ENCODE data around the gene NTRK3. TPM values are rescaled to one million over a fixed set of nuclear protein-coding genes. Genes with fewer than 3 reads are reported as not detected.

Gene NTRK3
- total and polyA plus RNA-seq, 10 donors: 0.33 to 6.6 (median 2.1) TPM

GRCh38 chr15:88161636-88162035, 94.9 kb downstream of the NTRK3 start:
- H3K36me3 ChIP-seq: no peaks in the 10 kb centered on the region
- intact Hi-C loops (cut with DNase I; ENCODE audit: low total_unique reads): no loop called here
- no peak overlapping the region for H3K27ac ChIP-seq
- H3K4me1 ChIP-seq: no peaks in the 10 kb centered on the region
- H3K4me3 ChIP-seq: no peak overlapping the region
- no peak for DNase-seq
- peaks cover 0 to 17% (median 0%) of the 10 kb centered on the region in 7 donors for H3K27me3 ChIP-seq (replicated peaks in 1 of 7)
- no peak for TF ChIP-seq CTCF (IDR thresholded peaks at IDR 0.05 in 8 of 11, conservative IDR thresholded peaks at IDR 0.05 in 3 of 11)
- no peak for TF ChIP-seq POLR2A (IDR thresholded peaks at IDR 0.05)
- TF ChIP-seq POLR2AphosphoS5 (IDR thresholded peaks at IDR 0.05): no peak
- H3K9me3 ChIP-seq: no peaks in the 10 kb centered on the region
- 59 to 93% (median 72%) methylated on average over 2 of the region's 2 CpGs for WGBS, 5 donors

- Histone ChIP-seq H3K27ac (no peak overlapping the region), H3K9me3 (no peaks in the 10 kb centered on the region), H3K27me3 (replicated peaks in 1 of 7) (peaks cover 0 to 1% (median 0%) of the 10 kb centered on the region in 7 donors), H3K4me1 (no peaks in the 10 kb centered on the region), H3K36me3 (no peaks in the 10 kb centered on the region), H3K4me3 (no peak overlapping the region)
- intact Hi-C loops (cut with DNase I; ENCODE audit: low total_unique reads): no loop called here
- no peak for DNase-seq
- no peak for TF ChIP-seq POLR2AphosphoS5 (IDR thresholded peaks at IDR 0.05)
- no peak for TF ChIP-seq CTCF (IDR thresholded peaks at IDR 0.05 in 8 of 11, conservative IDR thresholded peaks at IDR 0.05 in 3 of 11)
- TF ChIP-seq POLR2A (IDR thresholded peaks at IDR 0.05): no peak
- 43 to 66% (median 56%) methylated on average over 2 of the region's 2 CpGs for WGBS, 5 donors
Measured at GRCh38 chr15:88155310-88155709, 101.2 kb downstream of the NTRK3 start.

GRCh38 chr15:88152672-88153071, 103.9 kb downstream of the NTRK3 start:
- no peak for DNase-seq
- Histone ChIP-seq H3K27me3 (replicated peaks in 1 of 7) (no peaks in the 10 kb centered on the region), H3K36me3 (no peaks in the 10 kb centered on the region), H3K4me3 (no peak overlapping the region), H3K27ac (no peak overlapping the region), H3K4me1 (no peaks in the 10 kb centered on the region), H3K9me3 (no peaks in the 10 kb centered on the region)
- 44 to 68% (median 63%) methylated on average over 3 of the region's 3 CpGs for WGBS, 5 donors
- intact Hi-C loops (cut with DNase I; ENCODE audit: low total_unique reads): no loop called here
- TF ChIP-seq POLR2AphosphoS5 (IDR thresholded peaks at IDR 0.05): no peak
- no peak for TF ChIP-seq CTCF (IDR thresholded peaks at IDR 0.05 in 8 of 11, conservative IDR thresholded peaks at IDR 0.05 in 3 of 11)
- no peak for TF ChIP-seq POLR2A (IDR thresholded peaks at IDR 0.05)

- Histone ChIP-seq H3K36me3 (no peaks in the 10 kb centered on the region), H3K4me3 (no peak overlapping the region), H3K4me1 (no peaks in the 10 kb centered on the region), H3K9me3 (peaks cover 0 to 5% (median 0%) of the 10 kb centered on the region in 8 donors), H3K27me3 (replicated peaks in 1 of 7) (no peaks in the 10 kb centered on the region), H3K27ac (no peak overlapping the region)
- TF ChIP-seq POLR2A (IDR thresholded peaks at IDR 0.05) (no peak), POLR2AphosphoS5 (IDR thresholded peaks at IDR 0.05) (no peak), CTCF (IDR thresholded peaks at IDR 0.05 in 8 of 11, conservative IDR thresholded peaks at IDR 0.05 in 3 of 11) (no peak)
- intact Hi-C loops (cut with DNase I; ENCODE audit: low total_unique reads): no loop called here
- WGBS, 5 donors: 65 to 84% (median 77%) methylated on average over 4 of the region's 4 CpGs
- no peak for DNase-seq
Measured at GRCh38 chr15:88147760-88148159, 108.8 kb downstream of the NTRK3 start.
